Astrocyte of the spinal cord (primary cell): ENCODE data around the gene NATD1.
A peak's percentile ranks its signal among the peaks of the same experiment; 100 is the strongest.

Source experiments
- DNase-seq: peaks from one replicate; pipeline ENCODE4 v3.0.0; 2011; ENCODE audit warnings: low read depth, low spot score
- H3K4me3 ChIP-seq: 2 replicates; pipeline ENCODE4 v1.5.1; 2011; ENCODE audit warnings: low read depth, mild to moderate bottlenecking, low read length, moderate library complexity
- in situ Hi-C: cut with HindIII; loops from 2 replicates; pipeline ENCODE4 v1.10.0; 2017; ENCODE audit warnings: low sequenced_read_pairs
- TF ChIP-seq, protein P1 (sequence below): IDR thresholded peaks from 2 replicates; pipeline ENCODE4 v1.5.1; 2012; ENCODE audit warnings: low read depth, mild to moderate bottlenecking, low read length, inconsistent platforms

Gene NATD1

DNA sequence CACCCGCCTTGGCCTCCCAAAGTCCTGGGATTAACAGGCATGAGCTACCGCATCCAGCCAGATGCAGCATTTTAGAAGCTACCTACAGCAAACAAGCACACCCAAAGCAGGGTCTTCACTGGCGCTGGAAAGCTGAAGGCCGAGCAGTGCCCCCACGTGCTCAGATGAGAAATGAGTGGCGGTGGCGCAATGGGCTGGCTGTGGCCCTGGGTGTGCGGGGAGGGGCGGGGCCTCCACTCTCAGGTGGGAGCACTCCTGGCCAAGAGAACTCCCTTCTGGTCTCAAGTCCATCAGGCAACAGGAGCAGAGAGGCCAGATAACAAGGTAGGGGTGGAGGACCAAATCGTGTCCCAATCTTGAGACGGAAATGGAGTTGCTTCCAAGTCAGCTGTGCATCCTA, 51.3 kb downstream of the NATD1 start:
- no peak for DNase-seq
- in situ Hi-C loops, result no loop called here
- no peak overlapping the region for H3K4me3 ChIP-seq
- TF ChIP-seq, protein P1, sequence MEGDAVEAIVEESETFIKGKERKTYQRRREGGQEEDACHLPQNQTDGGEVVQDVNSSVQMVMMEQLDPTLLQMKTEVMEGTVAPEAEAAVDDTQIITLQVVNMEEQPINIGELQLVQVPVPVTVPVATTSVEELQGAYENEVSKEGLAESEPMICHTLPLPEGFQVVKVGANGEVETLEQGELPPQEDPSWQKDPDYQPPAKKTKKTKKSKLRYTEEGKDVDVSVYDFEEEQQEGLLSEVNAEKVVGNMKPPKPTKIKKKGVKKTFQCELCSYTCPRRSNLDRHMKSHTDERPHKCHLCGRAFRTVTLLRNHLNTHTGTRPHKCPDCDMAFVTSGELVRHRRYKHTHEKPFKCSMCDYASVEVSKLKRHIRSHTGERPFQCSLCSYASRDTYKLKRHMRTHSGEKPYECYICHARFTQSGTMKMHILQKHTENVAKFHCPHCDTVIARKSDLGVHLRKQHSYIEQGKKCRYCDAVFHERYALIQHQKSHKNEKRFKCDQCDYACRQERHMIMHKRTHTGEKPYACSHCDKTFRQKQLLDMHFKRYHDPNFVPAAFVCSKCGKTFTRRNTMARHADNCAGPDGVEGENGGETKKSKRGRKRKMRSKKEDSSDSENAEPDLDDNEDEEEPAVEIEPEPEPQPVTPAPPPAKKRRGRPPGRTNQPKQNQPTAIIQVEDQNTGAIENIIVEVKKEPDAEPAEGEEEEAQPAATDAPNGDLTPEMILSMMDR, result no peak

GRCh38 chr17:21201298-21201595, 52.0 kb downstream of the NATD1 start:
- H3K4me3 ChIP-seq, result no peak overlapping the region
- in situ Hi-C loops, result no loop called here
- TF ChIP-seq, protein P1, result no peak
- DNase-seq, result no peak

DNA sequence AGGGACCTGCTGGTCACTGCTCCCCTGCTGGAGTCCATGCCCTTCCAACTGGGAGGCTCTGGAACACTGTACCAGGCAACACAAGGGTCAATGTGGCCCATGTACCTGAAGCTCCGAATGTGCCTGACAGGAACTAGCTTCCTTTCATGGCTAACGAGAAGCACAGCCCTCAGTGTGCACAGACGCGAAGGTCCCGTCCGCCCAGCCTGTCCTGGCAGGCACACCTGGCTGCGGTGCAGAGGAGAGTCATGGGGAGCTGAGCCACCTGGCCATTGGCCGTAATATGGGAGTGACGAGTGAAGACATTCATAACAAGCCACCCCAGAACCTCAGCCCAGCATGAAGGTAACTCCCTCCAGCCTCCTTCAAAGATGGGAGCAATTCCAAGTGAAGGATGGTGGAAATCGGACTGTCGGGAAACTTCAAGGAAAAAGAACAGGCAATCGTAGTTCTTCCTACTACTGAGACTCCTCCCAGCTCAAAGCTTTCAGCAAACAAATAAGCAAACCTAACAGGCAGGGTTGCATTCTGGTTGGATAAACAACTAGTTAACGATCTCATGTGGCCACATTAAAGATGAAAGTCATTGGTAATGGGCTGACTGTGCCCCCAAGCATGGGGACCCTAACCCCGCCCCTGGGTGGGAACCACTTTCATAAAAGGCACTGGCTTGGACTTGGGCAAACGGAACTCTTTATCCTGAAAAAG, 52.5 kb downstream of the NATD1 start:
- no peak for DNase-seq
- in situ Hi-C loops, result no loop called here

GRCh38 chr17:21199856-21200255, 53.4 kb downstream of the NATD1 start:
- DNase-seq, result no peak
- H3K4me3 ChIP-seq, result no peak overlapping the region
- in situ Hi-C loops, result no loop called here
- TF ChIP-seq, protein P1, result no peak

More for the DNA sequence above, 52.5 kb downstream of the NATD1 start:
- TF ChIP-seq, protein P1, result no peak
- no peak overlapping the region for H3K4me3 ChIP-seq

- no peak overlapping the region for H3K4me3 ChIP-seq
- in situ Hi-C loops, result no loop called here
- DNase-seq, result peak; percentile 19
- TF ChIP-seq, protein P1, result no peak
Measured at GRCh38 chr17:21199311-21199710, 53.9 kb downstream of the NATD1 start.

DNA sequence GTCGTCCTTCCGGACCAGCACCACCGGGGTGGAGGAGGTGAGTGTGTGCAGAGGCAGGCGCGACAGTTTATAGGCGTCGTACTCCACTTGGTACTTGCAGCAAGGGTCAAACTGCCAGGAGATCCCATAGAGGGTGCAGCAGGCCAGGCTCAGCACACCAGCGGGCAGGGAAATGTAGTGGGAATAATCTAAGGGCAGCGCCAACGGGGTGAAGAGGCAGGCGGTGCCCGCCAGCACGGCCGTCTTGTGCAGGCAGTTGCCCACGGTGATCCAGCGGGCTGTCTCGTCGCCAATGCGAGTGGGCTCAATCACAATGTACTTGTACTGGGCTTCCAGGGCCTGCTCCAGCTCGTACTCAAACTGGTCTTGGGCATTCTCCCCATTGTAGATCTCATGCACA, 54.8 kb downstream of the NATD1 start:
- in situ Hi-C loops, result no loop called here
- TF ChIP-seq, protein P1, result no peak
- no peak for DNase-seq
- no peak overlapping the region for H3K4me3 ChIP-seq
